HUES64 (cell line): ENCODE measurements around the gene EFL1.

Experiments
- H3K27ac ChIP-seq: 2 replicates; pipeline ENCODE4 v1.7.0; 2013; ENCODE audit warnings: low read depth, low read length, inconsistent platforms
- H3K27me3 ChIP-seq: 2 replicates; pipeline ENCODE4 v1.6.1; 2013; ENCODE audit warnings: mild to moderate bottlenecking, low read length; ENCODE audit not compliant: insufficient read depth
- H3K36me3 ChIP-seq: 2 replicates; pipeline ENCODE4 v1.6.1; 2013; ENCODE audit warnings: mild to moderate bottlenecking, low read length; ENCODE audit not compliant: insufficient read depth
- H3K4me1 ChIP-seq: 2 replicates; pipeline ENCODE4 v1.6.1; 2013; ENCODE audit warnings: mild to moderate bottlenecking, low read length, moderate library complexity; ENCODE audit not compliant: insufficient read depth
- H3K4me3 ChIP-seq: 2 replicates; pipeline ENCODE4 v1.5.1; 2013; ENCODE audit warnings: mild to moderate bottlenecking, low read length, moderate library complexity
- H3K9ac ChIP-seq: 2 replicates; pipeline ENCODE4 v1.6.1; 2013; ENCODE audit warnings: mild to moderate bottlenecking, low read depth, low read length
- H3K9me3 ChIP-seq: 2 replicates; pipeline ENCODE4 v1.6.1; 2013; ENCODE audit warnings: low read depth, low read length; ENCODE audit not compliant: insufficient read depth
- WGBS: fragments of 150-250, 120-280 bp; methylation state at CpG from one replicate; pipeline ENCODE4 v1.1.7; 2013; ENCODE audit warnings: missing lambda C conversion rate; 5-methylcytosine and 5-hydroxymethylcytosine counted together

Gene EFL1

DNA sequence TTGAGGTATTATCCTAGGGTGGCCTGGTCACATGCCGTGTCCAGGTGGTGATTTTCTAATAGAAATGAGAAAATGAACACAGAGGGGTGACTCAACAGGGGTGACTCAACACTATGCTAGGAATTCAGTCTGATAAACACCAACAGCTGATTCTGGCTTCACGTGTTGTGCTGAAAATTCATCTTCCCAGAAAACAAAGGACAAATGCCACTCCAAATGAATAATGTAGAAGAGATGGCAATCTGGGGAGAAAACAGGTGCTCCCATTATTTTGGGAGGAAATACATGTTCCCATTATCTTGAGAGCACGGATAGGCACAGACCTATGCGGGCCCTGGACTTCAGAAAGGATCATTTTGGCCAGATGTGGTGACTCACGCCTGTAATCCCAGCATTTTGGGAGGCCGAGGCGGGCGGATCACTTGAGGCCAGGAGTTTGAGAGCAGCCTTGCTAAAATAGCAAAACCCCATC, 115.5 kb downstream of the EFL1 start:
- no peak overlapping the region for H3K9ac ChIP-seq
- H3K36me3 ChIP-seq, result peaks cover 18% of the 10 kb centered on the region
- H3K4me3 ChIP-seq, result no peak overlapping the region
- no peaks in the 10 kb centered on the region for H3K27me3 ChIP-seq
- no peak overlapping the region for H3K27ac ChIP-seq
- no peaks in the 10 kb centered on the region; the same call in 1 of the 2 replicates for H3K4me1 ChIP-seq
- H3K9me3 ChIP-seq, result no peaks in the 10 kb centered on the region
- 95% methylated on average over 8 of the region's 8 CpGs for WGBS

DNA sequence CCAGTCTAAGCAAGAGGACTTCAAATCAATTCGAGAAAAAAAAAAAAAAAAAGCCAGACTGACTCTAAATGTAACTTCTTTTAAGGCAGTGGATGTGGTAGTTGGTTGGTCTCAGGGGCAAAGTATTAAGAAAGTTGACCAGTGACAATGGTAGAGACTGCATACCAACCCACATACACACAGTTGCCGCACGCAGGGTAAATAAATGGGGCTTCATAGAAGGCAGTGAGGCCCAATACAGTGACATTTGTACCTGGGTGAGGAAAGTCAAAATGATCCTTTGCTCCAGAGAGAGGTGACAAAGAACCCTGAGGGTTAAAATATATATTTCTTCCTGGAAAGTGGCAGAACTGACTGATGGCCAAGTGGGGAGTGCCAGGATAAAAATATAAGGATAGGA, 116.0 kb downstream of the EFL1 start:
- H3K4me1 ChIP-seq, result no peaks in the 10 kb centered on the region; the same call in 1 of the 2 replicates
- peaks cover 13% of the 10 kb centered on the region for H3K36me3 ChIP-seq
- H3K9me3 ChIP-seq, result no peaks in the 10 kb centered on the region
- no peak overlapping the region for H3K9ac ChIP-seq
- 90% methylated on average over 3 of the region's 3 CpGs for WGBS
- no peak overlapping the region for H3K4me3 ChIP-seq
- H3K27ac ChIP-seq, result no peak overlapping the region
- H3K27me3 ChIP-seq, result no peaks in the 10 kb centered on the region

DNA sequence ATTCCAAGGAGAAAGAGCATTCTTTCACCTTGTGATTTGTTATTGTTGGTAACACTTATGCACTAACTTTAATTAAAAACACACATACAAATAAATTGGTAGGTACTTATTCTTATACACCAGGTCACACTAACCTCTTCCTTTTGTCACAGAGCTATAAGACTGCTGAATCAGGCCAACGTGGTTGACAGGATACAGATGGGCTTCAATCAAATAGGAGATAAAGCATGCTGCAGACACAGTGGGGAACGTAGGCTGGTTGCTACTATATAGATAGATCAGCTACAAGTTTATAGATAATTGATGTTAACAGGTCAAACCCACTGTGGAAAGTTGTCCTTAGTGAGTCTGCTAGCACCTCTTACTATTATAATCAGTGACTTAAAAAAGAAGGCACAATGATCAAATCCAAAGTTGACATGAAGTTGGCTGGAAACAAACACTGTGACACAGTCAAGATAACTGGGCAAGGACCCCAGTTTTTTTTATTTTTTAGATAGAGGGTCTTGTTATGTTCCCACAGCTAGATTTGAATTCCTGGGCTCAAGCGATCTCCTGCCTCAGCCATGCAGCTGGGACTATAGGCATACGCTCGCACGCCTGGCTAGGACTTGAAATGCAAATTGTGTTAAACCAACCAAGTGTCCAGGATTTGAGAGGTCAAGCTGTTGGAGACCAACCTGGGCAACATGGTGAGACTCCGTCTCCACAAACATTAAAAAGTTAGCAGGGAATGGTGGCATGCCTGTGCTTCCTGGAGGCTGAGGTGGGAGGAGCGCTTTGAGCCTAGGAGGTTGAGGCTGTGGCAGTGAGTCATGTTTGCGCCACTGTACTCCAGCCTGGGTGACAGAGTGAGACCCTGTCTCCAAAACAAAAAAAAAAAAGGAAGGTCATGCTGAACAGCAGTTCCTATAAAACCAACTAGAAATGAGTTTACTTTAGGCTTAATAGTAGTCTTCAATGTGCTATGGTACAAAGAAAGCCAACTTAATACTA, 118.8 kb downstream of the EFL1 start:
- H3K4me3 ChIP-seq, result no peak overlapping the region
- H3K4me1 ChIP-seq, result no peaks in the 10 kb centered on the region; the same call in 1 of the 2 replicates
- no peak overlapping the region for H3K9ac ChIP-seq
- no peaks in the 10 kb centered on the region for H3K27me3 ChIP-seq
- H3K36me3 ChIP-seq, result peaks cover under 1% of the 10 kb centered on the region; the same call in 1 of the 2 replicates
- 94% methylated on average over 9 of the region's 9 CpGs for WGBS
- H3K27ac ChIP-seq, result no peak overlapping the region
- H3K9me3 ChIP-seq, result no peaks in the 10 kb centered on the region

- H3K4me3 ChIP-seq, result no peak overlapping the region
- peaks cover 29% of the 10 kb centered on the region for H3K36me3 ChIP-seq
- no peak overlapping the region for H3K9ac ChIP-seq
- H3K9me3 ChIP-seq, result no peaks in the 10 kb centered on the region
- 93% methylated on average over 1 of the region's 2 CpGs for WGBS
- no peak overlapping the region for H3K27ac ChIP-seq
- H3K27me3 ChIP-seq, result no peaks in the 10 kb centered on the region
- no peaks in the 10 kb centered on the region for H3K4me1 ChIP-seq
These were observed 121.6 kb downstream of the EFL1 start for GRCh38 chr15:82140886-82141285.

- Histone ChIP-seq H3K27me3 (no peaks in the 10 kb centered on the region), H3K4me1 (no peaks in the 10 kb centered on the region), H3K27ac (no peak overlapping the region), H3K4me3 (no peak overlapping the region), H3K36me3 (peaks cover 37% of the 10 kb centered on the region), H3K9ac (no peak overlapping the region), H3K9me3 (no peaks in the 10 kb centered on the region)
- WGBS, result 25% methylated on average over 5 of the region's 5 CpGs
These were observed 122.7 kb downstream of the EFL1 start for GRCh38 chr15:82139823-82140268.

- Histone ChIP-seq H3K36me3 (peaks cover 43% of the 10 kb centered on the region), H3K4me3 (no peak overlapping the region), H3K27me3 (no peaks in the 10 kb centered on the region), H3K27ac (no peak overlapping the region), H3K9ac (no peak overlapping the region), H3K4me1 (no peaks in the 10 kb centered on the region), H3K9me3 (no peaks in the 10 kb centered on the region)
These were observed 124.2 kb downstream of the EFL1 start for GRCh38 chr15:82138306-82138705.

DNA sequence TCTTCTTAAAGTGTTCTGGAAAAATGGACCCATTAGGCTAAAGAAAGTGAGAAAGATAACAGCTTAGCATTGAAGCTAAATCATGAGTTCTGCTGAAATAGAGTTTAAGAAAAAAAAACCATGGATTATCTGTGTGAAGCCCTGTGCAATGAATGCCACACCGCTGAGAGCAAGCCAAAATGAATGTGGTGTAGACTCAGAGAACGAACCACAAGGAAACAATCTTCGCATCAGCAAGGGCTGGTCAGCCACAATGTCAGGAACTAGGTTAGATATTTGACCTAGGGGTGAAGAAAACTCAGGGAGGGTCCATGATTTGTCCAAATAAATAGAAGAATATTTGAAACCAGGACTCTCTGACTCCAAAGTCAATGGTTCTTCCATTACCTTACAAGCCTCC, 125.3 kb downstream of the EFL1 start:
- no peak overlapping the region for H3K27ac ChIP-seq
- H3K4me1 ChIP-seq, result no peaks in the 10 kb centered on the region
- no peaks in the 10 kb centered on the region for H3K9me3 ChIP-seq
- WGBS, result 97% methylated on average over 3 of the region's 3 CpGs
- no peak overlapping the region for H3K4me3 ChIP-seq
- H3K36me3 ChIP-seq, result peaks cover 46% of the 10 kb centered on the region
- H3K9ac ChIP-seq, result no peak overlapping the region
- no peaks in the 10 kb centered on the region for H3K27me3 ChIP-seq

- 91% methylated on average over 3 of the region's 3 CpGs for WGBS
These were observed 126.4 kb downstream of the EFL1 start for GRCh38 chr15:82136120-82136519.

GRCh38 chr15:82135638-82136037, 126.9 kb downstream of the EFL1 start:
- 97% methylated on average over 3 of the region's 3 CpGs for WGBS
- H3K4me3 ChIP-seq, result no peak overlapping the region

More at GRCh38 chr15:82136120-82136519, 126.4 kb downstream of the EFL1 start:
- Histone ChIP-seq H3K4me3 (no peak overlapping the region), H3K27ac (no peak overlapping the region), H3K27me3 (no peaks in the 10 kb centered on the region), H3K9ac (no peak overlapping the region), H3K9me3 (no peaks in the 10 kb centered on the region), H3K4me1 (no peaks in the 10 kb centered on the region), H3K36me3 (peaks cover 46% of the 10 kb centered on the region)

DNA sequence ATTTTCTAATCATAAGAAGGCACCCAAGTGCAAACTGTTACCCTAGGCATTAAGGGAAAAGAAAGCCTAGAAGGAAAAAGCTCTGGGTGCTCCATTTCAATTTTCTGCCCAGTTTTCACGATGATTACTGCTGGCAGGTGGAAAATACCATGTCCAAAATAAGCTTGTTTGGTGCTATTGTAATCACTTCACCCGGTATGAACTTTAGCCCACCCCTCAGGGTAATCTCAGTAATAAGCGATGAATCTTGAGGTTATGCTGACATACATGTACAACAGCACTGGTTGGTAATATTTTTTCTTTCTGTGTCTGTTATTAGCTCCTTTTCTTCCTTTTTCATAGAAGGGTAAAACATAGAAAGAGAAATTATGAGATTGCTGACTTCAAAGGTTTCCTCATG, 128.1 kb downstream of the EFL1 start:
- Histone ChIP-seq H3K36me3 (peaks cover 57% of the 10 kb centered on the region), H3K27ac (no peak overlapping the region), H3K9me3 (no peaks in the 10 kb centered on the region), H3K4me3 (no peak overlapping the region), H3K4me1 (no peaks in the 10 kb centered on the region), H3K27me3 (no peaks in the 10 kb centered on the region), H3K9ac (no peak overlapping the region)
- WGBS, result 94% methylated on average over 3 of the region's 3 CpGs

More at GRCh38 chr15:82135638-82136037, 126.9 kb downstream of the EFL1 start:
- H3K4me1 ChIP-seq, result no peaks in the 10 kb centered on the region
- H3K9me3 ChIP-seq, result no peaks in the 10 kb centered on the region
- no peak overlapping the region for H3K27ac ChIP-seq
- H3K9ac ChIP-seq, result no peak overlapping the region
- no peaks in the 10 kb centered on the region for H3K27me3 ChIP-seq
- peaks cover 46% of the 10 kb centered on the region for H3K36me3 ChIP-seq

DNA sequence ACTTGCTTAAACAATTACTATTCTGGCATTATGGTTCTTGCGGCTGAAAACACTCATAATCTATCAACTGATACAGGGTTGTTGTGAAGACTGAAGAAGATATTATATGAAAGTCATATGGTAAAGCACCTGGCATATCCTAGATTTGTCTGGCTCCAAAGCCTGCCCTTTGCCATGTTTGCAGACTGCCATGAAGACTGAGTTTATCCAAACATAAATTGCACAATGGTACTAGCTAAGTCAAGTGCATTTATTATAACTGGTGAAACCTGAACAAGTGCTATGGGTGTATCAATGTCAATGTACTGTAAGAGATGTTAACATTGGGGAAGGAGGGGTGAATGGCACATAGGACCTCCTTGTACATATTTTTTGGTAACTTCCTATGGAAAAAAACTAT, 129.3 kb downstream of the EFL1 start:
- Histone ChIP-seq H3K4me3 (no peak overlapping the region), H3K9ac (no peak overlapping the region), H3K4me1 (no peaks in the 10 kb centered on the region), H3K27me3 (no peaks in the 10 kb centered on the region), H3K9me3 (no peaks in the 10 kb centered on the region), H3K36me3 (peaks cover 54% of the 10 kb centered on the region), H3K27ac (no peak overlapping the region)
- WGBS, result 100% methylated on average over 1 of the region's 1 CpG
